K562 (cell line): ENCODE measurements around the gene BMP3. TPM values are rescaled to one million over a fixed set of nuclear protein-coding genes. Genes with fewer than 3 reads are reported as not detected.

ENCODE experiments used
- HES1 ChIP-seq: fragments of 450-650 bp; IDR thresholded peaks from 2 replicates; pipeline ENCODE4 v1.6.1; 2016; ENCODE audit warnings: low read depth, mild to moderate bottlenecking, moderate library complexity
- MED1 ChIP-seq: sonication (generic); formaldehyde crosslinking; IDR thresholded peaks from 2 replicates; pipeline ENCODE4 v1.8.1; 2023; ENCODE audit warnings: missing genetic modification reagents, borderline replicate concordance
- NCOA6 ChIP-seq: fragments of 450-650 bp; IDR thresholded peaks from 2 replicates; pipeline ENCODE4 v1.6.1; 2017; ENCODE audit warnings: mild to moderate bottlenecking
- PATZ1 ChIP-seq: fragments of 250-450 bp; sonication (Bioruptor Pico); IDR thresholded peaks from 2 replicates; pipeline ENCODE4 v1.5.0; 2020; ENCODE audit warnings: mild to moderate bottlenecking, borderline replicate concordance
- POLR2G ChIP-seq: fragments of 200-400 bp; formaldehyde crosslinking; IDR thresholded peaks from 2 replicates; pipeline ENCODE4 v1.6.1; 2017; ENCODE audit warnings: low read depth, mild to moderate bottlenecking, antibody characterized with exemption, low read length, moderate library complexity
- RERE ChIP-seq: sonication (generic); formaldehyde crosslinking; IDR thresholded peaks from 2 replicates; pipeline ENCODE4 v1.8.0; 2023; ENCODE audit warnings: missing genetic modification reagents, mild to moderate bottlenecking, borderline replicate concordance
- XRCC4 ChIP-seq: IDR thresholded peaks from one replicate; pipeline ENCODE4 v1.6.1; 2011; ENCODE audit not compliant: insufficient read depth, insufficient read length; ENCODE audit errors: extremely low read depth
- ZNF23 ChIP-seq: fragments of 250-450 bp; sonication (Bioruptor Pico); IDR thresholded peaks from 2 replicates; pipeline ENCODE4 v1.4.0; 2020; ENCODE audit warnings: mild to moderate bottlenecking
- ZNF507 ChIP-seq: conservative IDR thresholded peaks from 2 replicates; pipeline ENCODE4 v1.6.1; 2017; ENCODE audit warnings: missing genetic modification characterization, missing compliant biosample characterization
- polyA plus RNA-seq, 8 experiments: library from polyadenylated mRNA; depleted of rRNA in 4 of 8; stranded (reverse) in 5 of 8; unstranded in 3 of 8; fragments of >200 nt; fragmentation: Nextera tagmentation in 2 of 8; fragmentation: Illumina TruSeq in 1 of 8; extraction: Ambion mirVana in 2 of 8; extraction: Trizol in 1 of 8; gene quantifications; 2 replicates each; pipeline versions ENCODE4 v1.2.1 to v1.2.3, GENCODE V29; 2011 to 2014; ENCODE audit warnings: inconsistent platforms in 1 of 8, missing spikeins in 1 of 8
- total RNA-seq, 7 experiments: library from RNA; depleted of rRNA in 6 of 7; stranded (reverse); fragments of >200 nt in 6 of 7; fragmentation: Illumina TruSeq in 2 of 7; extraction: Trizol in 2 of 7; gene quantifications; 2 replicates each; pipeline versions ENCODE4 v1.2.1 to v1.2.3, GENCODE V29; 2011 to 2021; ENCODE audit warnings: low replicate concordance in 1 of 7

BMP3 gene
- total and polyA plus RNA-seq, 9 of the 15 experiments (the other 6 are each of a cell fraction or from before 2014, with no cell fraction given): 0.01 TPM; not detected in 8

- TF ChIP-seq PATZ1 (no peak), RERE (CRISPR knock-in tag) (no peak), MED1 (CRISPR knock-in tag) (no peak), XRCC4 (no peak), ZNF507 (no peak), NCOA6 (no peak), ZNF23 (CRISPR knock-in tag) (no peak), HES1 (no peak), POLR2G (no peak)
These were observed 39.7 kb upstream of the BMP3 start (continued) for GRCh38 chr4:80990851-80991250.
